ENCODE data around the gene SPATA17.

SPATA17 gene

DNA sequence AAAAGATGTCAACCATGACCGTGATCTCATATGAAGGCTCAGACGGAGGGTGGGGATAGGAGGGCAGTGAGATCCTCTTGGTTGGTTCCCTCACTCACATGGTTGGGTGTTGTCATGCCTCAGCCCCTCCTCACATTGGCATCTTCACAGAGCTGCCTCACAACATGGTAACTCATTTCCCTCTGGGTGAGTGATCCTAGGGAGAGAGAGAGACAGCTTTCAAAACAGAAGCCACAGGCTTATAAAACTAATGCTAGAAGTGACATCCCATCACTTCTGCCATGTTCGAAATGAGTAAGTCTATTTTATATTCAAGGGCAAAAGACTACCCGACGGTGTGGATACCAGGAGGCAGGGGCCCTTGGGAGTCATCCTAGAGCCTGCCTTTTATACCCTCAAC lies 145.5 kb downstream of the SPATA17 start:
- no peak for DNase-seq (ENCODE audit: low read depth)
- no peak overlapping the region for H3K4me3 ChIP-seq (replicated peaks; ENCODE audit: low read depth, low read length)
- TF ChIP-seq, protein P1, sequence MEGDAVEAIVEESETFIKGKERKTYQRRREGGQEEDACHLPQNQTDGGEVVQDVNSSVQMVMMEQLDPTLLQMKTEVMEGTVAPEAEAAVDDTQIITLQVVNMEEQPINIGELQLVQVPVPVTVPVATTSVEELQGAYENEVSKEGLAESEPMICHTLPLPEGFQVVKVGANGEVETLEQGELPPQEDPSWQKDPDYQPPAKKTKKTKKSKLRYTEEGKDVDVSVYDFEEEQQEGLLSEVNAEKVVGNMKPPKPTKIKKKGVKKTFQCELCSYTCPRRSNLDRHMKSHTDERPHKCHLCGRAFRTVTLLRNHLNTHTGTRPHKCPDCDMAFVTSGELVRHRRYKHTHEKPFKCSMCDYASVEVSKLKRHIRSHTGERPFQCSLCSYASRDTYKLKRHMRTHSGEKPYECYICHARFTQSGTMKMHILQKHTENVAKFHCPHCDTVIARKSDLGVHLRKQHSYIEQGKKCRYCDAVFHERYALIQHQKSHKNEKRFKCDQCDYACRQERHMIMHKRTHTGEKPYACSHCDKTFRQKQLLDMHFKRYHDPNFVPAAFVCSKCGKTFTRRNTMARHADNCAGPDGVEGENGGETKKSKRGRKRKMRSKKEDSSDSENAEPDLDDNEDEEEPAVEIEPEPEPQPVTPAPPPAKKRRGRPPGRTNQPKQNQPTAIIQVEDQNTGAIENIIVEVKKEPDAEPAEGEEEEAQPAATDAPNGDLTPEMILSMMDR (IDR thresholded peaks at IDR 0.05; ENCODE audit: low read length, missing control alignments): no peak

DNA sequence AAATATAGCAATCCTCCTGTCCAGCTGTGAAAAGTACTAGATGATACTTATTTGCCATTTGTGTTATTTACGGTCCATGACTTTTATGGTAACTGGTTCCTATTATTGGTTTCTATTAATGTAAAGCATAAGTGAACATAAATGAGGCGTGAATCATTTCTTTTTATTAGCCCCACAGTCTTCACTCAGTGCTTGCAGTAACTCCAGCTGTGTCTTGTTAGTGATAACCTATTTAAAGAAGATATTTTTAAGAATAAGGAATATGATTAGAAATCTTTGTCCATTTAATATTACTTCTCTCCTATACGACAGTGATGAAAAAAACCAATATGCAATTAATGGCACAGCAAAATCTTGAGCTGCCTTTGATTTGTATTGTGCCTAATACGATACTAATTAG lies 149.9 kb downstream of the SPATA17 start:
- H3K4me3 ChIP-seq (replicated peaks; ENCODE audit: low read depth, low read length): no peak overlapping the region
- TF ChIP-seq, protein P1 (IDR thresholded peaks at IDR 0.05; ENCODE audit: low read length, missing control alignments): no peak
- DNase-seq (ENCODE audit: low read depth): no peak

DNA sequence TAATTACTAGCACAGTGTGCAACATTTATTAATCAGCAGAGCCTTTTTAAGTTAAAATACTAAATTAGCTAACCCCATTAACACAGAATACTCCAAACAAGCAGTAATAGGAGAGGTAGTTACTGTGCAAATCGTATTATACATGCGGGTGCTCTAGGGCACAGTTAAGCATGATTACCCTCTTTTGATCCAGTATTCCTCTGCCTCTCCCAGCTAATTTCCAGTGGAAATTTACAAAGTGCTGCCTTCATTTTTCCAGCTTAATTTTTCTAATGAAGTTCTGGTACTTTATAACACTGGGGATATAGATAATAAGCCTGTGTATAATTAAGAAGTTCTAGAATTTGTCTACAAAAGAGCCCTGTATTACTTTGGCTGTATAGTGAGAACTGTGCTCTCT lies 159.9 kb downstream of the SPATA17 start:
- TF ChIP-seq, protein P1 (IDR thresholded peaks at IDR 0.05; ENCODE audit: low read length, missing control alignments): no peak
- no peak for DNase-seq (ENCODE audit: low read depth)
- H3K4me3 ChIP-seq (replicated peaks; ENCODE audit: low read depth, low read length): no peak overlapping the region

DNA sequence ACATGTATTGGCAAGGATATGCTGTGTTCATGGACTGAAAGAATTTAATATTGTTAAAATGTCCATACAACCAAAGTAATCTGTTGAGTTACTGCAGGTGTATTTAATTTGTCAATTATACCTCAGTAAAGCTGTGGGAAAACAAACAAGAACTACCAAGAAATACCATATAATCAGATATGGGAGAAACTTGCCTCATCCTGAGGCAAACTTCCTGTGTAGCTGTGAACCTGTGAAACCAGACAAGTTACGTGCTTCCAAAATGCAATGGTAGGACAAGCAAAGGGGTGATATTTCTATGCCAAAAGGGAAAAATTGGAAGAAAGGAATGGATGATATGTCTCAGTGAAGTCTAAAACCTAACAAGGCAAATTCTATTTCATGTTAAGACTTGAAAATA lies 174.6 kb downstream of the SPATA17 start:
- no peak overlapping the region for H3K4me3 ChIP-seq (replicated peaks; ENCODE audit: low read depth, low read length)

DNA sequence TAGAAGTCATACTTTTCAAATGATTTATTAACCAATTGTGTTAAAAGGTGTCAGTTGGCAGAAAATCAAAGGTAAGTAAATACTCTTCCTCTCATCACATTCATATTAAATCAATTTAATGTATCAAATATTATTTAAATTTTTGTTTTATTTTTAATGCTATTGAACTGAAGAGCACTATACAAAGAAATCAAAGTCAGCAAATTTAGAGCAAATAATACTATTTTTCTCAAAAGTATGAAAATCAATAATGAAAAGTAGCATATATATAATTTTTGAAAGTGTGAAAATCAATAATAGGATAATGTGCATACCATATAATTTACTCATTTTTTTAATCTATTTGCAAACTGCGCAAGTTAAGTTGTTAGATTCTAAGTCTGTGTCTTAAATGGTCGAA lies 181.0 kb downstream of the SPATA17 start:
- DNase-seq (ENCODE audit: low read depth): no peak
- TF ChIP-seq, protein P1 (IDR thresholded peaks at IDR 0.05; ENCODE audit: low read length, missing control alignments): no peak
- H3K4me3 ChIP-seq (replicated peaks; ENCODE audit: low read depth, low read length): no peak overlapping the region

More for the DNA sequence above, 174.6 kb downstream of the SPATA17 start:
- TF ChIP-seq, protein P1 (IDR thresholded peaks at IDR 0.05; ENCODE audit: low read length, missing control alignments): no peak
- no peak for DNase-seq (ENCODE audit: low read depth)

DNA sequence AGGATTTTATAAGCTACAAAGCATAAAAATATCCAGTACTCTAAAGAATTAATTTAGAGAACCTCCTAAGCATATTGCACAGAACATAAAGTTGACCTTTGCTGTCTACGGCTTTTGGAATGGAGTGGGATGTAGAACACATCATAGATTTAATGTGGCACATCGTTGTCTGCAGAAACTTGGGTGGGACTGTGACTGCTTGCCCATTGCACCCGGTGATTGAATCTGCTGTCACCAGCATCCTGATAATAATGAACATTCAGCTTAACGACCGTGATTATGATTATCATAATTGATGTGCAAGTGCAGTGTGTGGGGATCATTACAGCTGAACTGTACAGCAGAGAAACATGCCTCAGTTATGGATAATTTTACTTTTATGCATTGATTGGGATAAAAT lies 181.9 kb downstream of the SPATA17 start:
- H3K4me3 ChIP-seq (replicated peaks; ENCODE audit: low read depth, low read length): no peak overlapping the region
- TF ChIP-seq, protein P1 (IDR thresholded peaks at IDR 0.05; ENCODE audit: low read length, missing control alignments): no peak
- no peak for DNase-seq (ENCODE audit: low read depth)

DNA sequence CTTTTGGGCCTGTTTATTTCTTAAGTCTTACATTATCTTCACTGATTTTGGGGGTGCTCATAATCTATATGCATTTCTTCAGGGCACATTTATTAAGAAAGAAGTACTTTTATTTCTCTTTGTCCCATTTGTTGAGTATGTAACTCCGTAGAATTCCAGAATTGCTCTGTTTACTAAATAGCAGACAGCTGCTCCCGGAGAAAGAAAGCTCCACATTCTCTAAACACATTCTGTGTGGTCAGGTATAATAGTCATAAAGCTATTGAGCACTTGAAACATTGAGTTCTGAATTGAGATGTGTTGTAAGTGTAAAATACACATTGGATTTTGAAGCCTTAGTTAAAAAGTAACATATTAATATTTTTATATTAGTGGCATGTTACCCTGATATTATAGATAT lies 206.5 kb downstream of the SPATA17 start:
- no peak overlapping the region for H3K4me3 ChIP-seq (replicated peaks; ENCODE audit: low read depth, low read length)
- no peak for DNase-seq (ENCODE audit: low read depth)
- TF ChIP-seq, protein P1 (IDR thresholded peaks at IDR 0.05; ENCODE audit: low read length, missing control alignments): no peak
